ENCODE measurements around the gene TTLL5. TPM values are rescaled to one million over a fixed set of nuclear protein-coding genes. Genes with fewer than 3 reads are reported as not detected.

TTLL5 gene
- total and polyA plus RNA-seq, 3 experiments from 2014 or later: 12.5 to 35.1 (median 33.7) TPM

Other genes with a start within 250 kb of the TTLL5 start
- under 1 TPM; 0.24 to 0.53 TPM for gene JDP2, start 233.2 kb upstream of the TTLL5 start, total RNA-seq
- not detected for gene JDP2, start 233.2 kb upstream of the TTLL5 start, polyA plus RNA-seq
- 100 to 1,000 TPM; 165 to 172 TPM for gene BATF, start 138.8 kb upstream of the TTLL5 start, total RNA-seq
- gene BATF, start 138.8 kb upstream of the TTLL5 start, polyA plus RNA-seq: 60.4 TPM
- 1 to 10 TPM; 2.6 TPM for gene FLVCR2, start 82.6 kb upstream of the TTLL5 start, total RNA-seq
- gene FLVCR2, start 82.6 kb upstream of the TTLL5 start, polyA plus RNA-seq: 0.60 TPM
- 10 to 100 TPM; 18.5 to 18.8 TPM for gene ERG28, start 370 bp upstream of the TTLL5 start, total RNA-seq
- gene ERG28, start 370 bp upstream of the TTLL5 start, polyA plus RNA-seq: 31.4 TPM